ENCODE data around the gene CEACAM6. TPM values are rescaled to one million over a fixed set of nuclear protein-coding genes. Genes with fewer than 3 reads are reported as not detected.
"Not testable (repeated sequence)": the region's sequence is repeated elsewhere in the genome, so short reads cannot be mapped to it uniquely, and the experiment has no call there.

CEACAM6 gene
- total and polyA plus RNA-seq, 9 of the 15 experiments (the other 6 are each of a cell fraction or from before 2014, with no cell fraction given), result 0.24 TPM; not detected in 8

DNA sequence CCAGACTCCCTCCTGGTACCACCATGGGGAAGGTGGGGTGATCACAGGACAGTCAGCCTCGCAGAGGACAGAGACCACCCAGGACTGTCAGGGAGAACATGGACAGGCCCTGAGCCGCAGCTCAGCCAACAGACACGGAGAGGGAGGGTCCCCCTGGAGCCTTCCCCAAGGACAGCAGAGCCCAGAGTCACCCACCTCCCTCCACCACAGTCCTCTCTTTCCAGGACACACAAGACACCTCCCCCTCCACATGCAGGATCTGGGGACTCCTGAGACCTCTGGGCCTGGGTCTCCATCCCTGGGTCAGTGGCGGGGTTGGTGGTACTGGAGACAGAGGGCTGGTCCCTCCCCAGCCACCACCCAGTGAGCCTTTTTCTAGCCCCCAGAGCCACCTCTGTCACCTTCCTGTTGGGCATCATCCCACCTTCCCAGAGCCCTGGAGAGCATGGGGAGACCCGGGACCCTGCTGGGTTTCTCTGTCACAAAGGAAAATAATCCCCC, 47.4 kb upstream of the CEACAM6 start (continued):
- TF ChIP-seq, protein P1, sequence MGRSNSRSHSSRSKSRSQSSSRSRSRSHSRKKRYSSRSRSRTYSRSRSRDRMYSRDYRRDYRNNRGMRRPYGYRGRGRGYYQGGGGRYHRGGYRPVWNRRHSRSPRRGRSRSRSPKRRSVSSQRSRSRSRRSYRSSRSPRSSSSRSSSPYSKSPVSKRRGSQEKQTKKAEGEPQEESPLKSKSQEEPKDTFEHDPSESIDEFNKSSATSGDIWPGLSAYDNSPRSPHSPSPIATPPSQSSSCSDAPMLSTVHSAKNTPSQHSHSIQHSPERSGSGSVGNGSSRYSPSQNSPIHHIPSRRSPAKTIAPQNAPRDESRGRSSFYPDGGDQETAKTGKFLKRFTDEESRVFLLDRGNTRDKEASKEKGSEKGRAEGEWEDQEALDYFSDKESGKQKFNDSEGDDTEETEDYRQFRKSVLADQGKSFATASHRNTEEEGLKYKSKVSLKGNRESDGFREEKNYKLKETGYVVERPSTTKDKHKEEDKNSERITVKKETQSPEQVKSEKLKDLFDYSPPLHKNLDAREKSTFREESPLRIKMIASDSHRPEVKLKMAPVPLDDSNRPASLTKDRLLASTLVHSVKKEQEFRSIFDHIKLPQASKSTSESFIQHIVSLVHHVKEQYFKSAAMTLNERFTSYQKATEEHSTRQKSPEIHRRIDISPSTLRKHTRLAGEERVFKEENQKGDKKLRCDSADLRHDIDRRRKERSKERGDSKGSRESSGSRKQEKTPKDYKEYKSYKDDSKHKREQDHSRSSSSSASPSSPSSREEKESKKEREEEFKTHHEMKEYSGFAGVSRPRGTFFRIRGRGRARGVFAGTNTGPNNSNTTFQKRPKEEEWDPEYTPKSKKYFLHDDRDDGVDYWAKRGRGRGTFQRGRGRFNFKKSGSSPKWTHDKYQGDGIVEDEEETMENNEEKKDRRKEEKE (IDR thresholded peaks at IDR 0.05; ENCODE audit: borderline replicate concordance in 1 of 2, control insufficient read depth in 1 of 2, low read depth in 2 of 2, low read length in 1 of 2), result no peak
- TF ChIP-seq ARHGAP35 (IDR thresholded peaks at IDR 0.05; ENCODE audit: partially characterized antibody) (no peak), ILK (tag; IDR thresholded peaks at IDR 0.05; ENCODE audit: borderline replicate concordance, low read depth) (no peak)

GRCh38 chr19:41708481-41708880, 46.8 kb upstream of the CEACAM6 start, which contains the start of gene CEACAM5:
Gene CEACAM5 (plus strand): TSS chr19:41708626. CDS start chr19:41708732, 106 bp downstream.
- H3K4me1 ChIP-seq (replicated peaks in 1 of 2; ENCODE audit: control insufficient read depth in 2 of 2, insufficient read depth in 2 of 2, low read length in 2 of 2), result peaks cover 0 to 7% of the 10 kb centered on the region in 2 experiments; a peak in 2 of 5 replicates
- intact Hi-C loops (cut with micrococcal nuclease) (no loop called here), in situ Hi-C loops (cut with MboI) (loop anchor here (5.0 kb wide), 1 partner anchor 39 kb away; no protein-coding TSS in a partner anchor)
- ATAC-seq, result no peak
- peaks cover 3 to 15% of the 10 kb centered on the region in 2 experiments; a peak in 4 of 5 replicates for H3K27me3 ChIP-seq (ENCODE audit: control insufficient read depth in 2 of 2, insufficient read depth in 2 of 2, low read length in 2 of 2)
- TF ChIP-seq ZNF263 (CRISPR knock-in tag; IDR thresholded peaks at IDR 0.05; ENCODE audit: borderline replicate concordance) (0 out of 2 replicates have a peak, but pooled peaks have one; percentile 15), NEUROD1 (IDR thresholded peaks at IDR 0.05; ENCODE audit: borderline replicate concordance, low read depth, low read length, partially characterized antibody) (no peak)
- CTCF ChIA-PET (ENCODE audit: low intra/inter-chr PET ratio), result interaction anchor here (0.9 to 2.0 kb wide), 2 partner anchors 38 to 112 kb away, joined by 3 to 7 read pairs; no protein-coding TSS in a partner anchor
- 0% methylated on average over 4 of the region's 4 CpGs for WGBS (ENCODE audit: insufficient coverage, low coverage, missing lambda C conversion rate)
- no peak within 1 kb of the TSS for H2AFZ ChIP-seq (ENCODE audit: low read depth, low read length)
- no peaks in the 10 kb centered on the region for H3K9me3 ChIP-seq (replicated peaks; ENCODE audit: control insufficient read depth, insufficient read depth, low read depth, low read length)
- H3K4me2 ChIP-seq (ENCODE audit: insufficient read depth, low read length), result no peak within 1 kb of the TSS
- H3K9ac ChIP-seq (ENCODE audit: insufficient read depth in 1 of 2, low read depth in 2 of 2, low read length in 2 of 2), result 0 out of 4 replicates have a peak within 1 kb of the TSS, but pooled peaks of 1 of the 2 experiments have one; percentile 2
- no peak within 1 kb of the TSS for H3K4me3 ChIP-seq
- no peaks in the 10 kb centered on the region for H3K36me3 ChIP-seq (ENCODE audit: control insufficient read depth, insufficient read depth, low read length)
- H3K79me2 ChIP-seq (ENCODE audit: control insufficient read depth, insufficient read depth, low read length), result no peaks in the 10 kb centered on the region
- no peak for FAIRE-seq
- H3K27ac ChIP-seq (ENCODE audit: extremely low read depth, low read depth, low read length), result no peak within 1 kb of the TSS
- H3K9me1 ChIP-seq (ENCODE audit: control insufficient read depth, insufficient read depth, low read length), result no peaks in the 10 kb centered on the region
- BruUV-seq (replicated peaks), result no TSS peak
- POLR2A ChIA-PET, result interaction anchor here (0.6 kb wide), 1 partner anchor 45 kb away, joined by 3 read pairs; no protein-coding TSS in a partner anchor
- DNase-seq (ENCODE audit: extremely low read depth in 1 of 4, low spot score in 3 of 4), result no peak
- H4K20me1 ChIP-seq (replicated peaks; ENCODE audit: control insufficient read depth, insufficient read depth, low read length), result peaks cover 8% of the 10 kb centered on the region

GRCh38 chr19:41709516-41709915, 45.8 kb upstream of the CEACAM6 start:
- H4K20me1 ChIP-seq (replicated peaks; ENCODE audit: control insufficient read depth, insufficient read depth, low read length); FAIRE-seq; BruUV-seq (replicated peaks); H3K79me2 ChIP-seq (ENCODE audit: control insufficient read depth, insufficient read depth, low read length); H3K4me2 ChIP-seq (ENCODE audit: insufficient read depth, low read length); H2AFZ ChIP-seq (ENCODE audit: low read depth, low read length); H3K9ac ChIP-seq (ENCODE audit: insufficient read depth in 1 of 2, low read depth in 2 of 2, low read length in 2 of 2); POLR2A ChIA-PET; ATAC-seq; H3K9me3 ChIP-seq (replicated peaks; ENCODE audit: control insufficient read depth, insufficient read depth, low read depth, low read length); H3K27ac ChIP-seq (ENCODE audit: extremely low read depth, low read depth, low read length); intact Hi-C loops (cut with micrococcal nuclease); H3K4me3 ChIP-seq; DNase-seq (ENCODE audit: extremely low read depth in 1 of 4, low spot score in 3 of 4); H3K9me1 ChIP-seq (ENCODE audit: control insufficient read depth, insufficient read depth, low read length); H3K4me1 ChIP-seq (replicated peaks in 1 of 2; ENCODE audit: control insufficient read depth in 2 of 2, insufficient read depth in 2 of 2, low read length in 2 of 2); CTCF ChIA-PET (ENCODE audit: low intra/inter-chr PET ratio); H3K36me3 ChIP-seq (ENCODE audit: control insufficient read depth, insufficient read depth, low read length): not testable (repeated sequence)
- H3K27me3 ChIP-seq (ENCODE audit: control insufficient read depth in 2 of 2, insufficient read depth in 2 of 2, low read length in 2 of 2), result peaks cover 3 to 15% of the 10 kb centered on the region in 2 experiments; a peak in 4 of 5 replicates
- in situ Hi-C loops (cut with MboI), result loop anchor here (5.0 kb wide), 1 partner anchor 38 kb away; no protein-coding TSS in a partner anchor
- 0% methylated on average over 8 of the region's 8 CpGs for WGBS (ENCODE audit: insufficient coverage, low coverage, missing lambda C conversion rate)
